OCI-LY1 (cell line): Measurements from ENCODE around the gene KCNK17.

Experiments
- CTCF ChIP-seq: fragments of 200-600 bp; sonication (generic), shearing (Covaris generic); IDR thresholded peaks from 2 replicates; pipeline ENCODE4 v1.5.1; 2017; ENCODE audit warnings: mild to moderate bottlenecking, antibody characterized with exemption, low read length, moderate library complexity, mixed read lengths
- EZH2 ChIP-seq: fragments of 200-600 bp; sonication (generic), shearing (Covaris generic); IDR thresholded peaks from 2 replicates; pipeline ENCODE4 v1.8.0; 2017; ENCODE audit warnings: borderline replicate concordance, mixed run types, mild to moderate bottlenecking, antibody characterized with exemption, low read length, moderate library complexity, mixed read lengths

- TF ChIP-seq CTCF, result no peak
- no peak for TF ChIP-seq EZH2
Measured at GRCh38 chr6:39279539-39279938, 34.7 kb downstream of the KCNK17 start.
